Stimulated activated CD4-positive, alpha-beta T cell treated with anti-CD3 and anti-CD28 coated beads, Interleukin-1b, Interleukin-23, amount 100 ng/mL, for 24 hours (primary cell): ENCODE measurements around the gene SFSWAP.

Experiments used
- DNase-seq, 4 experiments: peaks; one replicate each; pipeline ENCODE4 v3.0.0-alpha.2; 2020; ENCODE audit warnings: low read depth in 4 of 4, low spot score in 1 of 4

SFSWAP gene

DNA sequence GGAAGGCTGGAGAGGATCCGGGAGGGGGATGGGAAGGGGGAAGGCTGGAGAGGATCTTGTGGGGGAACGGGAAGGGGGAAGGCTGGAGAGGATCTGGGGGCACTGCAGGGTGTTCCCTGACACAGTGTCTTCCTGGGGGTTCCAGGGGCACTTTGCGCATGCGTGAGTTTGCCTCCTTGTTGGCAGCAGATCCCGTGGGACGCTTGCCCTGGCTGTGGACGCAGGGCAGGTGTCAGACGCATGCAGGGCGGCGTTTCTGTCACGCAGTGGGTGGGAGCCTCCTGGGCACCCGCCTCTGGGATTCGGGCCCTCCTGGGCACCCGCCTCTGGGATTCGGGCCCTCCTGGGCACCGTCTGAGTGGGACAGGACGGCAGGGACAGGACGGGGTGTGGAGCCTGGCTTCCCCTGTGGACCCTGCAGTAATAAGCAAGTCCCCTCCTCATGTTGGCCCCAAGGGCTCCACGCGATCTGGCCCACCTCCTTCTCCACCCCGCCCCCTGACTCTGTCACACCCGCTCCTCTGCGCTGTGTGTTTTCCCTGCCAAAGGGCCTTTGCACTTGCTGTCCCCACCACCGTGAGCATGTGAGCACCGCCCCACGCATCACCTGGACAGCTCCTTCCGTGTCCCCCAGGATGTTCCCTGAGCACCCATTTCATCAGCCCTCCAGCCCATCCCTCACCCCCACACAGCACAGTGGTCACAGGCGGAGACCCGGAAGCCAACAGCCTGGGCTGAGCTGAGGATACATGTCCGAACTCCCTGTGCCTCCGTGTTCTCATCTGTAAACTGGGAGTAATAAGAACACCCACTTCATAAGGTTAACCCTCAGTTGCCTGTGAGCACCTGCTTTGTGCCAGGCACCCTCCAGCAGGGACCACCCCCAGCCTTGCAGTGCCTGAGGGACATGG is 121.7 kb downstream of the SFSWAP start:
- no peak for DNase-seq

DNA sequence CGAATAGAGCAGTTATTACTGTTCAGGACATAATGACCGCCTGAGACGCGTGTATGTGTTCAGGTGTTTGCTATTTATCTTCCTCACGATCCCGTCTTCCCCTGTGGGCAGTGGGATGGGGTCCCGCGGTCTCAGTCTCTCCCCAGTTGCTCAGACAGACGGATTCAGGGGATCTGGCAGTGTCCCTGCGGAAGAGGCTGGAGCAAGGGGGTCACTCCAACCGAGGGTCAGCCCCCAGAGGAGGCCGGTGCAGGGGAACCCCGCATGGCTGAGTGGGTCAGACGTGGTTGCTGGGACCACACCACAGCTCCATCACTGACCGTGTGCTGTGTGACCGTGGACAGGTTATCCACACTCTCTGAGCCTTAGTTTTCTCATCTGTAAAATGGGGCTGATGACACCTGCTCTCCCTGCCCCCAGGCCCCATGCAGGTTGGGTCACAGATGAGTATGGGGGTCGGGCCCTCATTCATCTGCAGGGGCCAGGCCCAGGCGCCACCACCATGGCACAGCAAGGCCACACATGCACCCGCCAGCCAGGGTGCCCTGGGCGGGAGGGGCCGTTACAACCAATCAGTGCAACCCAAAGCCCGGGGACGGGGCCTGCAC is 122.5 kb downstream of the SFSWAP start:
- no peak for DNase-seq

GRCh38 chr12:131833896-131834641 is 123.2 kb downstream of the SFSWAP start:
- DNase-seq, result no peak

- no peak for DNase-seq
These were observed 124.1 kb downstream of the SFSWAP start for GRCh38 chr12:131834798-131835615.

DNA sequence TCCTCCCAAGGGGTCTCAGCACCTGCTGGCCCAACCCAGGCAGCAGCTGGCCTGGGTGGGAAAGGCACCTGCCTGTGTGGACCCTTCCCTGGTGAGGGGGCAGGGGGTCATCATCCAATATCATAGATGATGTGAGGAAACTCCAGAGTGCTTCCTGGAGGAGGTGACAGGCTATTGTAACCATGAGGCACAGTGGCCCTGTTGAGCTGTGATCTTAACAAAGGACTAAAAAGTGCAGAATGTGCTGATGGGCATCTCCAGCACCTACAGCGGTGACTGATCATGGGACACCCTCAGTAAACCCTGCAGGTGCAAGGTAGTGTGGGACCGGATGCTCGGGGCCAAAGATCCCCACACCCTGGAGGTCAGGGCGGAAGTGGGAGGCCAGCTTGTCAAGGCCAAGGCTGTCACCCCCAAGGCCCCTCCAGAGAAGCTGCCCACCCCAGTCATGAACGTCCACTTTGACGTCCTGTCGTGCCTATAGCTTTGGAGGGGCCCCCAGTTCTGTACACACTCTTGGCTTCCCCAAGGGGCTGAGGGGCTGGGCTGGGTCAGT is 124.8 kb downstream of the SFSWAP start:
- no peak for DNase-seq

GRCh38 chr12:131836193-131836592 is 125.3 kb downstream of the SFSWAP start:
- DNase-seq, result no peak

DNA sequence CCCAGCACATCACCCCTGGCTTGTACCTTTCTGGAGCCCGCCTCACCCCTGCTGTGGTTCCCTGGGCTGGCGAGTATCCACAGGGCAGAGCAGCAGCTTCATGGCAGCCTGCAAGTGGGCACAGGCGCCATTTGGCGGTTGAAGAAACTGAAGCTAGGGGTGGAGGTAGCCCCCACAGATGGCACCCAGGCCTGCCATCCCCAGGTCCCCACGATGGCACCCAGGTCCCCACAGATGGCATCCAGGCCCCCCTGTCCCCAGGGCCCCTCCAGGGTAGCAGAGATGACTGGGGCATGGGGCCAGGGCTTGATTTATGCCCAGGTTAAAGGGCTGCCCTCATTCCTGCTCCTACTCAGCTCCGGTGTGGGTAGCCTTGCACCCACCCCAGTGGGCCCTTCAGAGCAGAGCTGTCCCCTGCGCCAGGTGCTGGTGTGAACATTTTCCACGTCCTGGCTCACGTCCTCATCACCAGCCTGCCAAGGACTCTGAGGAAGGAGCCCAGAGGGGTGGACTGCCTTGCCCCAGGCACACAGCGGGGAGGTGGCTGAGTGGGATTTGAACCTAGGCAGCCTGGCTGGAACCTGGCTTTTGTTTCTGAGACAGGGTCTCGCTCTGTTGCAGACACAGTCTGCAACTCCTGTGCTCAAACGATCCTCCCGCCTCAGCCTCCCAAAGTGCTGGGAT is 126.0 kb downstream of the SFSWAP start:
- no peak for DNase-seq

DNA sequence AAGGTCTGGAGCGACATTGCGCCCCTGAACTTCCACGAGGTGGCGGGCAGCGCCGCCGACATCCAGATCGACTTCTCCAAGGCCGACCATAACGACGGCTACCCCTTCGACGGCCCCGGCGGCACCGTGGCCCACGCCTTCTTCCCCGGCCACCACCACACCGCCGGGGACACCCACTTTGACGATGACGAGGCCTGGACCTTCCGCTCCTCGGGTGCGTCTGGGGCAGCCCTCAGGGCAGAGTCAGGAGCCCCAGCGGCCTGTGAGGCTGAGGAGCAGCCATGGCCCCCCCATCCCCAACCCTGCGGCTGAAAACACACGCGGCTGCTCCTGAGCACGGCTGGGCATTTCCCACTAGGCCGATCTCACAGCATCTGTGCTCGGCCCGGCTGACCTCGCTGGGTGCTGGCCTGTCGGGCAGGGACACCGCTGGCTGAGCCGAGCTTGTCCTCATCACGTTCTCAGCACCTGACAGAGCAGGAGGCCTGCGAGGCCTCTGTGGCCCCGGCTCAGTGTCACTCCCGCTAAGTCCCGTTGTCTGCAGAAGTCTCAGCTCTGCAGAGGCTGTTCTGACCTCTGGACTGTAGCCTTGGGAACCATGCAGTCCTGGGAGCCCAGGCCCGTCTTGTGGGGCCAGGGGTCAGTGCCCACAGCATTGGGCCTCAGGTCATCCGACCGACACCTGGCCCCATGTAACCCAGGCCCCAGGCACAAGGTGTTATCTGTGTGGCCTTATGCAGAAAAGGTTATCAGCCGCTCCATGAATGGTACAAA is 129.9 kb downstream of the SFSWAP start:
- DNase-seq, result no peak

- DNase-seq, result no peak
These were observed 130.7 kb downstream of the SFSWAP start for GRCh38 chr12:131841547-131841946.

DNA sequence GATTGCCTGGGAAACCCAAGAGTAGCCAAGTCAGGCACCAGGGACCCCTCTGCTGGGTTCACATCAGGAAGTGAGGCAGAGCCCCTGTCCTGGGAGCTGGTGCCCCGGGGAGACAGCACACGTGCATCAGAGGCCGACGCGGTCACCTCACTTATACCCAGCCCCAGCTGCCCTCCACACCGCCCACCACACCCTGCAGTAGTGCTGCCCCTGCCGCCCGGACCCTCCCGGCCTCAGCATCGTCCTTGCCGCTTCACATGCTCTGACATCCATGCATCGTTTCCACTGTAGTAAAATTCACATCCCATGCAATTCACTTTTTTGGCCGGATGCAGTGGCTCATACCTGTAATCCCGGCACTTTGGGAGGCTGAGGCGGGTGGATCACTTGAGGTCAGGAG is 131.3 kb downstream of the SFSWAP start:
- DNase-seq, result no peak

DNA sequence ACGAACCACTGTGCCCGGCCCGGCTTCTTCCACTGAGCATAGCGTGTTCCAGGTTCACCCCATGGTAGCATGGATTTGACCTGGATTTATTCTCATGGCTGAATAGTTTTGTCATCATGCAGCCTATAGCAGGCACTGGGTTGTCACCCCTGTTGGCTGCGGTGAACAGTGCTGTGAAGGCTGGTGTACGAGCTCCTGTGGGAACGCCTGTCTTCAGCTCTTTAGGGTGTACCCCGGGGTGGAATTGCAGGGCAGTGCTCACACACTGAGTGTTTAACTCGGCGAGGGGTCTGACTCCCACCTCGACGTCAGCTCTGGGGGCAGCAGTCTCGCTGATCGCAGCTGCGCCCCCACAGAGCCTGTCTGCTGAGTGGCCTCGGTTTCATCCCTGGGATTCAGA is 132.6 kb downstream of the SFSWAP start:
- DNase-seq, result no peak

- no peak for DNase-seq
These were observed 133.2 kb downstream of the SFSWAP start for GRCh38 chr12:131844140-131844539.

GRCh38 chr12:131844656-131845055 is 133.8 kb downstream of the SFSWAP start:
- DNase-seq, result no peak

DNA sequence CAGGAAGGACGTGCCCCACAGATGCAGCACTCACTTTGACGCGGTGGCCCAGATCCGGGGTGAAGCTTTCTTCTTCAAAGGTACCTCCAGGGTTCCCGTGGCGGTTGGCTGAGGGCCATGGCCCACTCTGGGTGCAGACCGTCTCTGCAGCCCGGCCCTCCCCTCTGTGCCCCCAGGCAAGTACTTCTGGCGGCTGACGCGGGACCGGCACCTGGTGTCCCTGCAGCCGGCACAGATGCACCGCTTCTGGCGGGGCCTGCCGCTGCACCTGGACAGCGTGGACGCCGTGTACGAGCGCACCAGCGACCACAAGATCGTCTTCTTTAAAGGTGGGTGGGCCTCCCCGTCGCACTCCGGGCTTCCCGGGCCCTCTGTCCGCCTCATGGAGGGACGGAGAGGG is 134.2 kb downstream of the SFSWAP start:
- no peak for DNase-seq

- no peak for DNase-seq
These were observed 136.6 kb downstream of the SFSWAP start for GRCh38 chr12:131847456-131847855.

DNA sequence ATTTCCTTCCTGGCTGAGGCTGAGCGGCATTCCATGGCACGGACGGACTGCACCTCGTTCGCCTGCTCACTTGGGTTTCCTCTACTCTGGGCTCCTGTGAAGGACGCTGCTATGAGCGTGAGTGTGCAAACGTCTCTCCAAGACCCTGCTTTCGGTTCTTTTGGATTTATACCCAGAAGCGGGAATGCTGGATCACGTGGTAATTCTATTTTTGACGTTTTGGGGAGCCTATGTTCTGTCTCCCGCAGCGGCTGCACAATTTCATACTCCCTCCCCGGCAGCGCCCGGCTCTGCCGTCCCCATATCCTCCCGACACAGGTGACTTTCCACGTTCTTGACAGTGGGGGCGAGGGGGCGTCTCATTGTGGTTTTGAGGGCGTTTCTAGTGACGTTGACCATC is 137.9 kb downstream of the SFSWAP start:
- DNase-seq, result no peak
